HG02623 (cell line): ENCODE measurements around the gene NFYB.
"Not testable (repeated sequence)": the region's sequence is repeated elsewhere in the genome, so short reads cannot be mapped to it uniquely, and the experiment has no call there.

Experiments used
- ATAC-seq: cut with Tn5 transposase; IDR thresholded peaks from one replicate; pipeline ENCODE4 v1.9.1; 2021; ENCODE audit warnings: moderate library complexity; ENCODE audit not compliant: unreplicated experiment

Gene NFYB

DNA sequence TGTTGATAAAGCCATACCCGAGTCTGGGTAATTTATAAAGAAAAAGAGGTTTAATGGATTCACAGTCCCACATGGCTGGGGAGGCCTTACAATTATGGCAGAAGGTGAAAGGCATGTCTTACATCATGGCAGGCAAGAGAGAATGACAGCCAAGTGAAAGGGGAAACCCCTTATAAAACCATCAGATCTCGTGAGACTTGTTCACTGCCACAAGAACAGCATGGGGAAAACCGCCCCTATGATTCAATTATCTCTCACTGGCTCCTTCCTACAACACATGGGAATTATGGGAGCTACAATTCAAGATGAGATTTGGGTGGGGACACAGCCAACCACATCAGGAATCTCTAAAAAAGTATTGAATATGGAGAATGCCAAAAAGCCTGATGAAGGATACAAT is 25.0 kb upstream of the NFYB start:
- ATAC-seq: not testable (repeated sequence)

DNA sequence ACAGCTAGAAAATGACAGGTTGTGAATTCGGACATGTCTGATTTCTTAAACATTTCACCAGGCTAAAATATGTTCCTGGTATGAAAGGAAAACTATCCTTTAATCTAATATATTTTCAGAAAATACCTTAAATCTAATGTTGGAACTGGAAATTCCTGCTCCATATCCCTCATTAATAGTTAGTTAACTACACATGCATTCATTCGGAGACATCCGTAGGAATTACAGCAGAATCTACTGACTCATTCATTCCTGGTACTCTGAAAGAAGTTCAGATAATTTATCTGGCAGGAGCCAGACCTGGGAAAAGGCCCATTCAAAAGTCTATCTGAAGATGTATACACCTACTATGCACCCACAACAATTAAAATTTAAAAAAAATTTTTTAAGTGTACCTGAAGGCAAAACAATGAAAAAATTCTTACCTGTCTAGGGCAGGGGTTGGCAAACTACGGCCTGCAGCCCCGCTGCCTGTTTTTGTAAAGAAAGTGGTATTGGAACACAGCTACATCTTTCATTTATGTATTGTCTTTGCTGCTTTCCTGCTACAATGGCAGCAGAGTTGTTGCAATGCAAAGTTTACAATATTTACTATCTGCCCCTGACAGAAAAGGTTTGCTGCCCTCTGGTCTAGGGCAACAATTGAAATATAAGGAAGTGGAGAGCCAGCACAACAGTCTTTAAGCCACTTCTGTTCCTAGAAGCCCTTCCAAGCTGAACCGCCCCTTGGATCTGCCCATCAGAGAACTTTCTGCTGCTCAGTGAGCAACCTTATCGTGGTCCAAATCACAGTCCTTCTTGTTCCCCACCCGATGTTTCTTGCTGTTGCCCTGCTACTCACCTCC is 17.9 kb upstream of the NFYB start:
- ATAC-seq: no peak

DNA sequence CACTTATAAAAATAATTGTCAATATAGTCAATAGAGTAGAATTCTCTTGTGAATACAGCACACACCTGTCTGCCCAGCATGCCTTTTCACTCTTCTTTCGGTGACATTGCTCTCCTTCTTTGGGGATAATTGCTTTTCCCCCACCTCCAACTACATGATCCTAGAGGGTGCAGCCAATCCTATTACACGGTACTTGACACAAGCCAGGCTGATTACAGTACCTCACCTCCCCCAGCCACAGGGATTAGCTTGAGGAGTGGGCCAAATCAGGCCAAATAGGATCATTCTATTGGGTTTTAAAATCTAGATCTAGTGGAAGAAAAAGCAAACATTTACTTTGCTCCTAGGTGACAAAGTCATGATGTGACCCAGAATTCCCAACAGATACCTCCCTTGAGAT is 16.8 kb upstream of the NFYB start:
- no peak for ATAC-seq

DNA sequence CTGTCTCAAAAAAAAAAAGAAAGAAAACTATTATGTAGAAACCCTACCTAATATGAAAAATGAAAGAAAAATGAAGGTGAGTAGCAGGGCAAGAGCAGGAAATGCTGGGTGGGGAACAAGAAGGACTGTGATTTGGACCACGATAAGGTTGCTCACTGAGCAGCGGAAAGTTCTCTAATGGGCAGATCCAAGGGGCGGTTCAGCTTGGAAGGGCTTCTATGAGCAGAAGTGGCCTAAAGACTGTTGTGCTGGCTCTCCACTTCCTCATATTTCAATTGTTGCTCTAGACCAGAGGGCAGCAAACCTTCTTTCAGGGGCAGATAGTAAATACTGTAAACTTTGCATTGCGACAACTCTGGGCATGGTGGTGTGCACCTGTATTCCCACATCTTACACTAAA is 16.3 kb upstream of the NFYB start:
- no peak for ATAC-seq

DNA sequence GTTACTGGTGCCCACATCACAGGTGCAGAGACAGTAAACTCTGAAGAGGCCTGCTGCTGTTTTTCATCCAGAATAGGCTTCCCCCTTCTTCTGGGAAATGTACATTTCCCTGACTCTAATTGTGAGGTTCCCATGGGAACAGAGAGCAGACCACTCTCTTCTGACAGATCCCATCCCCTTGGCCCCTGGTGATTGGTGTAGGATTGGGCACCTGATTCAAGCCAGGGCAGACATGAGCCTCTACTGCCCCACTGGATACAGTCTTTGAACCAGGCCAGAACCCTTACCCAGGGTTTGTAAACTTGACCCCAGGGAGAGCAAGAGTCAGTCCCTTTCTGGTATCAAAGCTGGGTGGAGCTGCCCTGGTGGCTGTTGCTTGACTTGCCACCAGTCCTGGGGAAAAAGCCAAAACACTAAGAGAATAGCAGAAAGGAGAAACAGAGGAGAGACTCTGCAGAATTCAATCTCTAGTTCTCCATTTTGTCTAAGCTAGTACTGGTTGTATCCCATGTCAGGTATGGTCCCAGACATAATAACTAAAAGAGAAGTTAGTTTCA is 14.8 kb upstream of the NFYB start:
- no peak for ATAC-seq

DNA sequence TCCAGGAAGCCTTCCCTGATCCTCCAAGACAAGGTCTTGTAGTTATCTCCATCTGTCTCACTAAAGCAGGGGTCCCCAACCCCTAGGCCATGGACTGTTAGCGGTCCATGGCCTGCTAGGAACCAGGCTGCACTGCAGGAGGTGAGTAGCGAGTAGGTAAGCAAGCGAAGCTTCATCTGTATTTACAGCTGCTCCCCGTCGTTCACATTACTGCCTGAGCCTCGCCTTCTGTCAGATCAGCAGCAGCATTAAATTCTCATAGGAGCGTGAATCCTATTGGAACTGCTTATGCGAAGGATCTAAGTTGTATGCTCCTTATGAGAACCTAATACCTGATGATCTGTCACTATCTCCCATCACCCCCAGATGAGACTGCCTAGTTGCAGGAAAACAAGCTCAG is 12.4 kb upstream of the NFYB start:
- ATAC-seq: no peak

DNA sequence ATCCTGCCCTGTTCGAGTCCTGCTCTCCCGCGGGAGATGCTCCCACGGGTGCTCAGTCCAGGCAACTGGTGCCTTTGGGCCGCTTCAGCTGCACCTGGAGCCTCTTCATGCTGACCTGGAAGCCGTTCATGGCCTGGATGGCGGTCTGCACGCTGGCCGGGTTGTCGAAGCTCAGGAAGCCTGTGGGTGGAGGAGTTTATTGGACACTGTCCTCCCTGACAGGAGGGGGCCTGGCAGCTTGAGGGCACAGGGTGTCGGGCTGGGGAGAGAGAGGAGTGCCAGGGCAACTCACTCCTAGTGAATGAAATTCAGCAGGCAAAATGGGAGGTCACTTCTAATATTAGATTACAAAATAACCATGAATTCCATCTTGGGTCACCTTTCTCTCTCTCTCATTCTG is 9.3 kb upstream of the NFYB start:
- ATAC-seq: no peak

DNA sequence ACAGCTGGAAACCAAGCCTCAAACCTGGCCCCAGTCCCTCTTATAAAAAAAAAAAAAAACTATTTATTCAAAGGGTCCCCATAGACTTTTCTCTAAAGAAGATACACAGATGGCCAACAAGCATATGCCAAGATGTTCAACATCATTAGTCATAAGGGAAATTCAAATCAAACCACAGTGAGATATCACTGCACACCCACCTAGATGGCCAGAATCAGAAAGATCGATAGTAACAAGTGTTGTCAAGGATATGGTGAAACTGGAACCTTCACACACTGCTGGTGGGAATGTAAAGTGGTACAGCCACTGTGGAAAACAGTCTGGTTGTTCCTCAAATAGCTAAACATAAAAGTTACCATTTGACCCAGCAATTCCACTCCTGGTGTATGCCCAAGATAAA is 5.9 kb upstream of the NFYB start:
- no peak for ATAC-seq

DNA sequence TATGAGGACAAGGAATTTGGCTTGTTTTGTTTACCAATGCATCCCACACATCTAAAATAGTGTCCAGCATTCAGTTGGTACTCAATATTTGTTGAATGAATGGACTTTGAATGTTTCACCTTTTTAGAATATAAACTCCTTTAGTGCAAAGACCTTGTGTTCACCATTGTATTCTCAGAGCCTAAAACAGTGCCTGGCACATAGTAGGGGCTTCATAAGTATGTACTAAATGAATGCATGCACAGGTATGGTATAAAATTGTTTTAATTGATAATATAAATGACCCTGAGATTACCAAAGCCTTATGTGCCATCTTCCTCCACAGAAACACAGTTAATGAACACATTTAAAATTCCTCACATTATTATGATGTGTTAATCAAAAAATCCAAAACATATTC is 5.0 kb upstream of the NFYB start:
- no peak for ATAC-seq

DNA sequence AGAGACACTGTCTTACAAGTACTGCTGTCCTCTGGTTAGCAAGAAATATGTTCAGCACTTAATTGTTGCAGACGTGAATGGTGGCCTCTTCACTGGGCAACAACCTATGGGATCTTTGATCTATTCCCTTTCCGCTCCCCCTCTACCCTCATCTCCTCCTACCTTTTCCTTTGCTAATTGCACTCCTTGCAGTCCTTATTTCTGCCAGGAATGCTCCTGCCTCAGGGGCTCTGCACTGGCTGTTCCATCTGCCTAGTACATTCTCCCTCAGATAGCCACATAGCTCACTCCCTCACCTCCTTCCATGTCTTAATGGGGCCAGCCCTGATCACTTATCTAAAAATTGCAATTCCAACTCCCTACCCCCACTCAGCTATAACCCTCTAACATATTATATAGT is 4.5 kb upstream of the NFYB start:
- no peak for ATAC-seq

DNA sequence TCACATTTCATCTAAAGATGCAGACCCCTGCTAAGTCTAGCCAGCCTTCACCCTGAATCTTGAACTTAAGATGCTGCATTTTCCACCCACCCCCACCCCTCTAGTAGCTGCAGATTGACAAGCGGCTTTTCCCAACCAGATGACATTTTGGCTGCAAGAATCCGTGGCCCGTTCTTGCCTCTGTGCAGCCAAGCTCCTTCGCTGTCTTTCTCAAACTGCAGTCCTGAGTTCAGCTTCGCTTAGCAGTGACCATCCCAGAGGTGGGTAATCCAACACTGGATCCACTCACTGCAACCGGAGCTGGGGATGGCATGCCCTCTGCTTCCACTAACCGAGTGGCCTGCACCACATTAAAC is 765 bp upstream of the NFYB start:
- no peak for ATAC-seq

DNA sequence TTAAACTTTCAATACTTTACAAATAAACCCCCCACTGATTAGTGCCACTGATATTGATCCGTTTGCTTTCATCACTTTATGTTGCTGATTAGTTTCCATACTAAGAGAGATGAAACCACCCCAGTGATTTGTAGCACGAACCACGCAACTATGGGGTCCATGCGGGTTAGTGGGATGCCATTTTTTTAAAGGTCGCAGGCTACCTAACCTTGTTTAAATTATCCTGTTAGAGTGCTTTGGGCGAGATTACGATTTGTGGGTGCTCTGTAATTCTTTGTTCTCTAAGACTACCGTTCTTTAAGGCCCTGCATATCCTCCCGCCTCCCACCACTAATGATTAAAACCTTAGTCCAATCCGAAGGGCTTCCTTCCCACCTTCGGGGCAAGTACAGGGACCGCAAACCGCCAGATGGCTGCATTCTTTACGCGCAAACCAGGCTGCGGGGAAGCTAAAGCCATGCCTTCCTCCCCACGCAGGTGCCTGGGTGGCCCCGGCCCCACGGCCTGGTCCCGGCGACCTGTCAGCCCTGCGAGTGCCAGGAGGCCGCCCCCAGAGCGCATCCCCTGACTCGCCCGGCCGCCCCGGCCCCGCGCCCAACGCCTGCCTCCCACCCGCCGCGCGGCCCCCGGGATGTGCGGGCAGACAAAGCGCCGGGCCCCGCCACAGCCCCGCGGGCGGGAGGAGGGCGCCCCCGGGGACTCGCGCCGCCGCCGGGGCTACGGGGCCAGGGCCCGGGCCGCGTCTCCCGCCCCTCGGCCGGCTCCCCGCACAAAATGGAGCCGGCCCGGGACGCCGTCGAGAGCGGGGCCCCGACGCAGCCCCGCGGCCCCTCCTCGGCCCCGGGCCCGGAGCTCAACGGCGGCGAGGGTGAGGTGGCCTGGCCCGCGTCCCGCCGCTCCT is 759 bp downstream of the NFYB start:
- peak; percentile 30 for ATAC-seq

DNA sequence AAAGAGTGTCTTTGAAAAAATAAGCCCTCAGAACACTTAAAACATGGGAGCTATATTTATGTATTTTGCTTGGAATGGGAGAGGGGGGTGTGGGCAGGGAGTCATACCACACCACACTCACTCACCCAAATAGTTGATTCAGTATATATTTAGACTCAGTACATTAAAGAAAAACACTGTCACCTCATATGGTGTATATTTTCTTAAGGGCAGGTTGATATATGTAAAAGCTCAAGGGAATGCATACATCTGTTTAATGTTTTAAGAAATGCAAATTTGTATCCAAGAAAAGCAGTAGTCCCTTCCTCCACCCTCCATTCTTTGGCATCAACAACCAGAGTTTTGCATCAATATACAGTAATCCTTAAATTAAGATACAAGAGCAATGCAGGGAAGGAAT is 1.4 kb downstream of the NFYB start:
- no peak for ATAC-seq

DNA sequence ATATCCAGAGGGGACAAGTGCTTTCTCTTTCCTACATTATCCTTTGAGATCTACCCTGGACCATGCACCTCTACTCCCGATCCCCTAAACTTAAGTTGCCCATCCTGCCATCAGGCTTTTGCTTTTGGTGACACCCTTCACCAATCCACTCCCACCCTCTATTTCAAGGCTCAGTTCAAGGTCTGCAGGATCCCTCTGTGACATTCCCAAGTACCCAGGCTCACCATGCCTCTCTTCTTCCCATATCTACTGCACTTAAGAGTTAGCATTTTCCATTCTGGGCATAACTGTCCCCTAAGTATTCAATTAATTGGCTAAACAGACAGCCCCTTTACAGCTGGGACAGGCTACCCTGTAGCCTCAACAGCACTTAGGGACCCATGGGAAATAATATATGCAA is 3.1 kb downstream of the NFYB start:
- no peak for ATAC-seq

DNA sequence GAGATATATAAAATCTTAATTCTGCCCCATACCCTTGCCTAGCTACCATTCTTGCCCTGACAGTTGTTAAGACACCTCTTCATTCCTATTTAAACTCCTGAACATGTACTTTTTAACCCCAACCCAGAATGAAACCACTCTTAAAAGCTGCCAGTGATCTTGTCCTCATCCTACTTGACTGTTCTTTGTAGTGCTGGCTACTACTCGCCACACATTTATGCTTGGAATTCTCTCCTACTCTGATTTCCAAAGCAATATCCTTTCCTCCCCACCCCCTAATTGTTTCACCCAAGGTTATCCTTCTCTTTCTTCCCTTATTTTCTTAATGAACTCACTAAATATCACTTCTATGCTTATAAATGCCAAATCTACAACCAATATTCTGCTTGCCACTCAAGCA is 4.1 kb downstream of the NFYB start:
- ATAC-seq: no peak

DNA sequence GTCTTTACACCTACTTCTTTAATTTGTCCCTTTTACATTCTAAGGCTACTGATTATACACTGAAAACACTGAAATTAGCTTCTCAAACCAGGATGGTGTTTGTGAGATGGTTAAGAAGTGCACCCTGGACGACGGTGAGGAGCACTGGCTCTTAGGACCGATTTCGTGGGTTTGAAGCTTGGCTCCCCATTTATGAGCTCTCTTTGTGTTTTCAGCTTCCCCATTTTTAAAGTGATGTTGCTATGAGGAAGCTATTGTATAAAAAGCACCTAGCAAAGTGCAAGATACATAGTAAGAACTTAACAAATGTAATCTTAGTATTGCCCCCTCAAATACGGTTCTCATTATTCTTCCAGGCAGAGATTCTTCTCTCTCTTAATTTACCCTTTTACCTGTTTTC is 4.7 kb downstream of the NFYB start:
- no peak for ATAC-seq

DNA sequence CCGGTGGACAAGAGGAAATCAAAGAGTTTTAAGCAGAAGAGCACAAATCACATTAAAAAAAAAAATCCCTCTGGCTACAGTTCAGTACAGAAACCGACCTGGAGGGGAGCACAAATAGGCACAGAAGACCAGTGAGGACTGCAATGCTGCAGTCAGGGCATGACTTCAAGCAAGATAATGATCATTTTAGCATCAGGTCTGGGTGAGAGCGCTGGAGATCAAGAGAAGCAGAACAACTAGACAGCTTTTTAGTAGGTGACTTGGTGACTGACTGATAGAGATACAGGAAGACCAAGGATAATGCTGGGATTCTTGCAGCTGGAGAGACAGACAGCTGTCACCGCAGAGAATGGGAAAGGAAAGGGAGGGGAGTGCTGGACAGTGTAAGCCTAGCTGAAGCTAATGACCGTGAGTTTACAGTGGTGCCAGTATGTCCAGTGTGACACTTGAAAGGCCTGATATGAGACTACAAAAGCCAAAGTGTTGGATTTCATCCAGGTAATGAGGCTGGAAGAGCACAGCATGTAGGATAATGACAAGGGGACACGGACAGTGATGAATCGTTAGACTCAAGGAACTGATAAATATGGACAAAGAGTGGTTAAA is 5.6 kb downstream of the NFYB start:
- no peak for ATAC-seq

DNA sequence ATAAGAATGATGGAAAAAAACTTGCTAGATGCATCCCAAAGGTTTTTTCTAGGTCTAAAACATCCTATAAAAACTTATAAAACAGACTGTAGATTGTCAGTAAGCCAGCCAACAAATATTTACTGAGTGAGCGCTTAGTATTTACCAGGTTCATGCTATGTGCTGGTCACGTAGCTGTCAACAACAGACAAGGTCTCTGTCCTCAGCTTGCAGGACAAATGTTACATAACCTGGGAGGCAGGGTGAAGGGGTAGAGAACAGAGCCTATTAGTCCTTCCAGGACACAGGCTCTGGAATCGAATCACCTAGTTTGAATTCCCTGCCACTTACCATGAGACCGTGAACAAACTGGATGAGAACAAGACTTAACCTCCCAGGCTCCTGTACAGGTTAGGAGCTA is 6.4 kb downstream of the NFYB start:
- no peak for ATAC-seq

DNA sequence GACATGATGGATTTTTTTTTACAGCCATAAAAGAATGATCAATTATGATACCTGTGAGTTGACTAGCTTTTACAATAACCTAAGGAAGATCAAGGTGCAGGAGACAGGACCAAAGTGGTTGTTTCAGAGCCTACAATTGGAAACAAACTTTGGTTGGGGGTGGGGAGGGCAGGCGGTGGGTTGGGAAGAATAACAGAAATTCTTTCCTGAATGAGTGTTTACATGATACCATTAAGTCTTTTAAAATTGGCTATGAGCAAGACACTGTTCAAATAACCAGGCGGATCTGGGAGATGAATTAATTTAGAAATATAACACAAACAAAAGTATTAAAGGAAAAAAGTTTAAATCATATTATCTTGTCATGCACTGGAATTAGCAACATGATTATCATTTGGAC is 7.2 kb downstream of the NFYB start:
- no peak for ATAC-seq

DNA sequence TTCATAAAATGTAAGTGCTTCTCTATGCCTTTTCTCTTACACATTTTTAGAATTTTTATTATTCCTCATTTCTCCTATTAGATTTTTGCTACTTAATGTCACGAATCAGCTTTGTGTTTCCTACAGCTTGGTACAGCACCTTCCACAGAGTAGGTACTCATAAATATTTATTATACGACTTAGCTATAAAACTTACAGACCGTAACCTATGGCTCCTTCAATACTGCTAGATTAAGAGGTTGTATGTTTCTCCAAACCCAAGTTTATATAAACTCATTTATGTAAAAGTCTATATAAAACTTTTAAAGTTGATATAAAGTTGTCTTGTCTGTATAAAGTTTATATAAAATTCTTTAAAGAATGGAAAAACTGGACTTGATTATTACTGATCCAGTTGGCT is 11.5 kb downstream of the NFYB start:
- ATAC-seq: no peak

DNA sequence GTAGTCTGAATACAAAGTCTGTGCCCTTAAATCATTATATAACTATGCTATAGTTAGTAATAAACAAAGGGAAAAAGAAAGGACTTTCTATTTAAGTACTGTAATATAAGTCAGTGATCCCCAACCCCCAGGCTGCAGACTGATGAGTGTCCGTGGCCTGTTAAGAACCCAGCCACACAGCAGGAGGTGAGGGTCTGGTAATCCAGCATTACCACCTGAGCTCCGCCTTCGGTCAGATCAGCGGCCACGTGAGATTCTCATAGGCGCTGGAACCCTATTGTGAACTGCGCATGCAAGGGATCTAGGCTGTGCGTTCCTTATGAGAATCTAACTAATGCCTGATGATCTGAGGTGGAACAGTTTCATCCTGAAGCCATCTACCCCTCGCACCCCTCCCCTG is 15.7 kb downstream of the NFYB start:
- ATAC-seq: no peak

DNA sequence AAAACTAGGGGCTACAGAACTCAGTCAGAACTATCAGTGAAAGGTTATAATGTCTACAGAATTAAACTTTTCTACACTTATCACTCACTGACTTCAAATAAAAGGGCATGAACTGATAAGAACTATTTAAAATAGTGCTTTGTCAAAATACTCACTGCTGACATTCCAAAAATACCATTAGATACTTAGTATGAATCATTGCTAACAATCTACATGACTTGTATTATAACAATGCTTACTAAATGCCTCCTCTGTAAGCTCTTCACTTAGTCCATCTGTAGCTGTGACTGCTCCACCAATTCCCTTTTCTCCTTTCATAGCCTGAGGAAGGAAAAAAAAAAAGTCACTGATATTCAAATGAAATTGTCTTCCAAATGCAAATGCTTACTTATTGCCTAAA is 17.0 kb downstream of the NFYB start:
- ATAC-seq: no peak
